Mucosa of stomach (tissue), 1 donor: Measurements from ENCODE around the gene DHRS7.

ENCODE experiments used
- H3K27me3 ChIP-seq: one replicate; pipeline ENCODE4 v1.7.0; 2013; ENCODE audit warnings: mild to moderate bottlenecking, low read length; ENCODE audit not compliant: control insufficient read depth, insufficient read depth
- H3K36me3 ChIP-seq: one replicate; pipeline ENCODE4 v1.7.0; 2013; ENCODE audit warnings: low read length; ENCODE audit not compliant: control insufficient read depth, insufficient read depth
- H3K4me1 ChIP-seq: one replicate; pipeline ENCODE4 v1.7.0; 2013; ENCODE audit warnings: mild to moderate bottlenecking, low read length; ENCODE audit not compliant: control insufficient read depth, insufficient read depth
- H3K4me3 ChIP-seq: one replicate; pipeline ENCODE4 v1.7.0; 2013; ENCODE audit warnings: low read length
- H3K9ac ChIP-seq: one replicate; pipeline ENCODE4 v1.7.0; 2013; ENCODE audit warnings: mild to moderate bottlenecking, low read length, moderate library complexity
- H3K9me3 ChIP-seq: one replicate; pipeline ENCODE4 v1.7.0; 2013; ENCODE audit warnings: mild to moderate bottlenecking, low read length, moderate library complexity; ENCODE audit not compliant: control insufficient read depth
- donor health status: Pancreatic carcinoma.

DHRS7 gene, protein sequence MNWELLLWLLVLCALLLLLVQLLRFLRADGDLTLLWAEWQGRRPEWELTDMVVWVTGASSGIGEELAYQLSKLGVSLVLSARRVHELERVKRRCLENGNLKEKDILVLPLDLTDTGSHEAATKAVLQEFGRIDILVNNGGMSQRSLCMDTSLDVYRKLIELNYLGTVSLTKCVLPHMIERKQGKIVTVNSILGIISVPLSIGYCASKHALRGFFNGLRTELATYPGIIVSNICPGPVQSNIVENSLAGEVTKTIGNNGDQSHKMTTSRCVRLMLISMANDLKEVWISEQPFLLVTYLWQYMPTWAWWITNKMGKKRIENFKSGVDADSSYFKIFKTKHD

GRCh38 chr14:60164712-60165546 lies at the start of gene DHRS7:
Gene DHRS7 (minus strand): TSS chr14:60165398. CDS start chr14:60165309, 89 bp downstream.
- Histone ChIP-seq H3K27me3 (no peaks in the 10 kb centered on the region), H3K9me3 (no peaks in the 10 kb centered on the region), H3K36me3 (no peaks in the 10 kb centered on the region), H3K4me1 (peaks cover 18% of the 10 kb centered on the region), H3K9ac (peak within 1 kb of the TSS; percentile 94), H3K4me3 (peak within 1 kb of the TSS; percentile 98)

DNA sequence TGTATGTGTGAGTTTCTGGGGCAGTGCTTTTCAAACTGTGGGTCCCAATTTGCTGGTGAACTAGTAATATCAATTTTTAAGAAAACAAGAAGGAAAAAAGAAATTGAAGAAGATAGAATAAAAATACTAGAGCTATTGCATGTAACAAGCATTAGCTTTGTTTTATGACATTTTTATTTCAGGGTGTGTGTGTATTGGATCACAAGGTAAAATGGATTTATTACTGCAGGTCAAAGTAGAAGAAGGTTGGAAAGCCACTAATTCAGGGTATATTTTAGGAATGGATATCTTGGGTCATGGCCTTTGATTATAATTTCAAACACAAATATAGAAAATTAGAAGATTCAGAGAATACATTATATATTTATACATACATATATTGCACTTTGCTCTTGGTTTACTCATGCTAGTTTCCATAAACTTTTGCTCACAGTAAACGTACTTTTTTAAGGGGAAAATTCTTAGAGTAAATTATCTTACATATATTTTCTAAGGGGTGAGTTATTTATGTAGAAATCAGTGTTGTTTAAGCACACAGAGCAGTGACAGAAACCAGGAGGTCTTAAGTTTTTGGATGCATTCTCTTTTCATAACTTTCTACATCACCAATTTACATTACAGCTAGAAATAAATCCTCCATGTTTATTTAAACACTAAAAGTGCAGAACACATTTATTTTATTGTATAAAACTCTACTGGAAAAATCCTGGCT lies 49.4 kb upstream of the DHRS7 start:
- Histone ChIP-seq H3K9me3 (no peaks in the 10 kb centered on the region), H3K27me3 (no peaks in the 10 kb centered on the region), H3K9ac (no peak overlapping the region), H3K36me3 (no peaks in the 10 kb centered on the region), H3K4me1 (no peaks in the 10 kb centered on the region), H3K4me3 (no peak overlapping the region)

DNA sequence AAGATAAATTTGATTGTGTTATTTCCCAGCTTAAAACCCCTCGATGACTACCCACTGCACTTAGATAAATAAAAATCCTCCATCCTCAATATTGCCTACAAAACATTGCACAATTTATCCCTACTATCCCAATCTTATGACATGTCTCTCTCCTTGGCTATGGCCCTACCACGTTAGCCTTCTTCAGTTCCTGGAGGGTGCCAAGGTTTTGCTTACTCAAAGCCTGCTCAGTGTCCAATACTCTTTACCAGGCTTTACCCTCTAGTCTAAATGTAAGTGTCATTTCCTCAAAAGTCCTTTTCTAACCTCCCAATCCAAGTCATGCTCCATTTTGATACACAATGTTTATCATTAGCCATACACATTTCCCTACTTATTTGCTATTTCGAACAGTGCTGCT lies 48.8 kb upstream of the DHRS7 start:
- Histone ChIP-seq H3K36me3 (no peaks in the 10 kb centered on the region), H3K4me3 (no peak overlapping the region), H3K27me3 (no peaks in the 10 kb centered on the region), H3K9me3 (no peaks in the 10 kb centered on the region), H3K4me1 (no peaks in the 10 kb centered on the region), H3K9ac (no peak overlapping the region)

GRCh38 chr14:60212503-60213371 lies 47.5 kb upstream of the DHRS7 start:
- H3K4me1 ChIP-seq: no peaks in the 10 kb centered on the region

DNA sequence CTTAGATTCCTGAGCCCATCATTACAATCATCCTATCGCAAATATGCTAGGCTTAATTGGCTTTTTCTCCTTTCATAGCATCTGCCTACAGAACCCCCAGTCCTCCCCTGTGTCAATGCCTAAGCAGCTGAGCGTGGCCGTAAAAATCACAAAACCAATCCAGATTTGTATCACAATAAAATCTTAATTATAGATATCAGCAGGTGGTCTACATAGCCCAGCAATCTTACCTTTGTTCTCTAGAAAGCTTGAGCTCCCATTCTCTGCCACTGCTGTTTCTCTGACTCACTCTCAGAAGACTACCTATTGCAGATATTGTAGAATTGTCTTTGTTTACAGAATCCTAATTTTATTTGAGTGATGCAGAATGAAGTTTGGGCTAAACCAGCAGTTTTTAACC lies 46.0 kb upstream of the DHRS7 start:
- H3K9ac ChIP-seq: no peak overlapping the region
- H3K4me1 ChIP-seq: no peaks in the 10 kb centered on the region
- no peaks in the 10 kb centered on the region for H3K36me3 ChIP-seq
- no peak overlapping the region for H3K4me3 ChIP-seq
- H3K9me3 ChIP-seq: no peaks in the 10 kb centered on the region
- H3K27me3 ChIP-seq: no peaks in the 10 kb centered on the region

More at GRCh38 chr14:60212503-60213371, 47.5 kb upstream of the DHRS7 start:
- no peak overlapping the region for H3K4me3 ChIP-seq
- no peaks in the 10 kb centered on the region for H3K36me3 ChIP-seq
- H3K9ac ChIP-seq: no peak overlapping the region
- no peaks in the 10 kb centered on the region for H3K27me3 ChIP-seq
- no peaks in the 10 kb centered on the region for H3K9me3 ChIP-seq

DNA sequence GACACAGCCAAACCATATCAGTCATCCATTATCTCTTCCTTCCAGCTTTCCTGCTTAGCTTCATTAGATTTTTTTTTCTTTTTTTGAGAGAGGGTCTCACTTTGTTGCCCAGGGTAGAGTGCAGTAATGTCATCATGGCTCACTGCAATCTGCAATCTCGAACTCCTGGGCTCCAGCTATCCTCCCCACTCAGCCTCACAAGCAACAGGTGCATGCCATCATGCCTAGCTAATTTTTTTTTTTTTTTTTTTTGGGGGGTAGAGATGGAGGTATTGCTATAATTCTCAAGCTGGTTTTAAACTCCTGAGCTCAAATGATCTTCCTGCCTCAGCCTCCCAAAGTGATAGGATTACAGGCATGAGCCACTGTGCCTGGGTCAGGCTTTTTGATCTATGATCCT lies 45.5 kb upstream of the DHRS7 start:
- Histone ChIP-seq H3K9ac (no peak overlapping the region), H3K4me1 (no peaks in the 10 kb centered on the region), H3K27me3 (no peaks in the 10 kb centered on the region), H3K4me3 (no peak overlapping the region), H3K36me3 (no peaks in the 10 kb centered on the region), H3K9me3 (no peaks in the 10 kb centered on the region)

DNA sequence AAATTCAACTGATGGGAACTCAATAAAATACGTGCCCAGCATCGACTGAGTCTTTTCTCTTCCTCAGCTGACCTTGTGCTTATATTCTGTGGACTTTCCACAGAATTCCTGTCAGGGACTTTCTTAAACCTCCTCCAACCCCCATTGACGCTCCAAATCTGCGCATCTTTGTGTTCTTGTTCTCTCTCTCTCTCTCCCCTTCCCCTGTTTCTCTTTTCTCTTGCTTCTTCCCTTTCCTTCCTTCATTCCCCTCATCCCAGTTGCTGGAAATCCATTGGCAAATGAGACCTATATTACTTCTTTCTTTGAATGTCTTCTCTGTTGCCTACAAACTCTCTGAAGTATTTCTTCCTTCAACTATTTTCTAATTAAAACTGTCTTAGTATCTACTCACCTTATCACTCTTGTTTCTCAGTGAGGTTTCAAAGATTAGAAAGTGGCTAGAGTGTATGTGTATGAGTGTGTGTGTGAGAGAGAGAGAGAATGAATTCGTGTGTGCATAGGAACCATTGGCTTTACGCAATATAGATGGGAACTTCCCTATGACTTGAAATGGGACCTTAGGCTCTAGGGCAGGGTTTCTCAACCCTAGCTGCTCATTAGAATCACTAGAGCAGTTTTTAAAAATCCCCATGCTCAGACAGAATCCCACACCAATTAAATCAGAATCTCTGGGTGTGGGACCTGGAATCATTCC lies 41.8 kb upstream of the DHRS7 start:
- H3K4me3 ChIP-seq: no peak overlapping the region
- no peaks in the 10 kb centered on the region for H3K36me3 ChIP-seq
- no peaks in the 10 kb centered on the region for H3K4me1 ChIP-seq
- no peaks in the 10 kb centered on the region for H3K27me3 ChIP-seq
- H3K9ac ChIP-seq: no peak overlapping the region
- no peaks in the 10 kb centered on the region for H3K9me3 ChIP-seq

- Histone ChIP-seq H3K36me3 (no peaks in the 10 kb centered on the region), H3K27me3 (no peaks in the 10 kb centered on the region), H3K9me3 (no peaks in the 10 kb centered on the region), H3K4me3 (no peak overlapping the region), H3K9ac (no peak overlapping the region), H3K4me1 (no peaks in the 10 kb centered on the region)
These were observed 41.1 kb upstream of the DHRS7 start for GRCh38 chr14:60206249-60206670.

DNA sequence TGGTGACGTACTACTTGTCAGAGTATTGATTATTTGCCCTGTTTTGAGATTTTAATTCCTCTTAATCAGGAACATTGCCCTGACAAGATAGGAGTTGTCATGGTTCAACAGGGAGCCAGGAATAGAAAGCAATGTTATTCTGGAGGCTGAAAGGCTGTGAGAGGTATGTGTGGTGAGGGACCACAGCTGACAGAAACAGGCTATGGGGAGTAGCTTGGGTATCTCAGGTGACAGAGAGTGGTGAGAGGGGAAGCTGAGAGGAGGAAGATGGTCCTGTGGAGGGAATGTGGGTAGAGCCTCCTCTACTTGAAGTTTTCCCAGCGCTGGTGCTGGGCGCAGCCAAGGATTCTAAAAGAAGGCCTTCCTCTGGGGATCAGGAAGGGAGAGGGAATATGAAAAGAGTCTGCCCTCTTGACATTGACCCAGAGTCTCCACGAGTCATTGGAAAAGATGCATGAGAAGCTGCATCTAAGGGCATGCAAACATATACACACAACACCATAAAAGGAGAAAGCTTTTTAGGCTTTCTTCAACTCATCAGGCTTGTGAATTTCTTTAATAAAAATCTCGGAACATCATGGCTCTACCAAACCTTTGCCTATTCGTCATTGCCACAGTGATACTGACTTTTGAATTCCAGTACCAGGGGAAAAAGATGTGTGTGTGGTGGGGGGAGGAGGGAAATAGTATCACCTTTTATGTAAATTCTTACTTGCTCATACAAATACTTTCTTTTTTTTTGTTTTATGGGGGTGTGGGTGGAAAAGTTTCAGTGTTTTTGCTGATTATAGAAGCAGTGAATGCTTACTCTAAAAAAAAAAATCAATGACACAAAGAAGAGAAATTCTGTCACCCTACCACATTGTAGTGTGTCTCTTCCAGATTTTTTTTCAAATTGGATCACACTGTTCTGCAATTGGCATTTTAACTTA lies 39.9 kb upstream of the DHRS7 start:
- Histone ChIP-seq H3K9me3 (no peaks in the 10 kb centered on the region), H3K27me3 (no peaks in the 10 kb centered on the region), H3K9ac (no peak overlapping the region), H3K4me3 (no peak overlapping the region), H3K4me1 (no peaks in the 10 kb centered on the region), H3K36me3 (no peaks in the 10 kb centered on the region)

DNA sequence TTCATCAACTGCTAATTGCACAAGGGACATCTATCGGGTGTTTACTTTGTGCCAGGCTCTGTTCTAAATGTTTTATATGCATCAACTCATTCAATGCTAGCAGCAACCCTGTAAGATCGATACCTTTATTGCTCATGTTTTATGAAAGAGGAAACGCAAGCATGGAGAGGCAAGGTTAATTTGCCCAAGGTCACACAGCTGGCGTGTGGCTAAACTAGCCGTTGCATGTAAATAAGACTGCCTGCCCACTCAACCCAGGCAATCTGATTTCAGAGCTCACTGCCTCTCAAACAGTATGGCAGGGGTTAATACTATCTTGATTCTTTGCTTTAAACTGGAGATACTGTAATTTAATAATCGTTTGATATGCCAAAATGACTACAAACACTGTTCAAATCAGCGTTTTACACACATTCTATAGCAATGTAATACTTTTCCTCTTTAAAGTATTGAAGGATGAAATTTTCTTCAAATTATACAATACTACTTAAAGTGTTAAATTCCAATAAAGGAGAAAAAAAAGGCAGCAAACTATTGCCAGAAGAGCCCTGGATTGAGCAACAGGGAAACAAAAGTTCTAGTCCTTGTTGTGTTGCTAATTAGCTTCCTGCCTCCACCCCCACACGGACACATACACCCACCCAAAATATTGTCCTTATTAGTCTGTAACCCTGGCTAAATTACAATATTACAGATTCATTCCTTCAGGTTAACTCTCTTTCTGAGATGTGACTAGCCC lies 39.1 kb upstream of the DHRS7 start:
- Histone ChIP-seq H3K4me3 (no peak overlapping the region), H3K9me3 (no peaks in the 10 kb centered on the region), H3K9ac (no peak overlapping the region), H3K36me3 (no peaks in the 10 kb centered on the region), H3K27me3 (no peaks in the 10 kb centered on the region), H3K4me1 (no peaks in the 10 kb centered on the region)
